B cell (primary cell): ENCODE data around the gene ZNF507.

Experiments
- EZH2 ChIP-seq: IDR thresholded peaks from 2 replicates; pipeline ENCODE4 v1.6.1; 2012; ENCODE audit warnings: borderline replicate concordance, low read depth, mild to moderate bottlenecking, moderate library complexity, low read length; ENCODE audit not compliant: insufficient read depth, poor library complexity, severe bottlenecking
- TF ChIP-seq, protein P1 (sequence below): fragments of 200-600 bp; IDR thresholded peaks from one replicate; pipeline ENCODE4 v1.8.0; 2022; ENCODE audit warnings: antibody characterized with exemption, mild to moderate bottlenecking

GRCh38 chr19:32362318-32362691 lies 16.9 kb downstream of the ZNF507 start:
- TF ChIP-seq, protein P1, sequence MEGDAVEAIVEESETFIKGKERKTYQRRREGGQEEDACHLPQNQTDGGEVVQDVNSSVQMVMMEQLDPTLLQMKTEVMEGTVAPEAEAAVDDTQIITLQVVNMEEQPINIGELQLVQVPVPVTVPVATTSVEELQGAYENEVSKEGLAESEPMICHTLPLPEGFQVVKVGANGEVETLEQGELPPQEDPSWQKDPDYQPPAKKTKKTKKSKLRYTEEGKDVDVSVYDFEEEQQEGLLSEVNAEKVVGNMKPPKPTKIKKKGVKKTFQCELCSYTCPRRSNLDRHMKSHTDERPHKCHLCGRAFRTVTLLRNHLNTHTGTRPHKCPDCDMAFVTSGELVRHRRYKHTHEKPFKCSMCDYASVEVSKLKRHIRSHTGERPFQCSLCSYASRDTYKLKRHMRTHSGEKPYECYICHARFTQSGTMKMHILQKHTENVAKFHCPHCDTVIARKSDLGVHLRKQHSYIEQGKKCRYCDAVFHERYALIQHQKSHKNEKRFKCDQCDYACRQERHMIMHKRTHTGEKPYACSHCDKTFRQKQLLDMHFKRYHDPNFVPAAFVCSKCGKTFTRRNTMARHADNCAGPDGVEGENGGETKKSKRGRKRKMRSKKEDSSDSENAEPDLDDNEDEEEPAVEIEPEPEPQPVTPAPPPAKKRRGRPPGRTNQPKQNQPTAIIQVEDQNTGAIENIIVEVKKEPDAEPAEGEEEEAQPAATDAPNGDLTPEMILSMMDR, result no peak
- no peak for TF ChIP-seq EZH2
